Measurements from ENCODE around the gene STOML1. TPM values are rescaled to one million over a fixed set of nuclear protein-coding genes. Genes with fewer than 3 reads are reported as not detected.

The STOML1 gene
- total RNA-seq, 2 experiments from 2014 or later: 4.6 to 5.3 TPM

DNA sequence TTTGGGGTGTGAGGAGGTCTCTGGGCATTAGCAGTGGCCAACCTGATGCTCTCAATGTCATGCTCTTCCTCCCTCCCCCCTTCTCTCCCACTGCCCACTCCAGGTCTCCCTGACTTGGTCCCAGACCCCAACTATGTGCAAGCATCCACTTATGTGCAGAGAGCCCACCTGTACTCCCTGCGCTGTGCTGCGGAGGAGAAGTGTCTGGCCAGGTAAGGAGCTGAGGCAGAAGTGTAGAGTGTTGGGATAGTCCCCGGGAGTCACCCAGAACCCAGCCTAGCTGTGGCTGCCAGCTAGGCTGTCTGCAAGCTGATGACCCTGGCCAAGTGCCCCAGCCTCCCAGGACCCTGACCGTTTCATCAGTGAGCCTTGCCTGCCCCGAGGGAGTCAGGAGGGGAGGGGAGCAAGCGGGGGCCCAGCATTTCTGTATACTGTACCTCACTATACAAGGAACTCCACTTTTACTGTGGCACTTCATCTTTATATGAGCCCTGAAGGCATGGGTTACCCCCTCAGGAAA, 49.3 kb downstream of the STOML1 start:
- no peaks in the 10 kb centered on the region for H3K9me3 Mint-ChIP-seq
- no peaks in the 10 kb centered on the region for H3K36me3 Mint-ChIP-seq (ENCODE audit: low read depth)
- H3K4me1 ChIP-seq (ENCODE audit: insufficient read depth, low read length): peaks cover 25% of the 10 kb centered on the region
- peak overlapping the region; percentile 47 for H3K27ac Mint-ChIP-seq
- no peak for ATAC-seq (ENCODE audit: poor library complexity)
- no peaks in the 10 kb centered on the region for H3K9me3 ChIP-seq (ENCODE audit: control insufficient read depth in 1 of 2, insufficient read depth in 1 of 2, low read length in 2 of 2)
- intact Hi-C loops (cut with DNase I, micrococcal nuclease): no loop called here
- no peak overlapping the region for H3K4me3 Mint-ChIP-seq
- no peaks in the 10 kb centered on the region for H3K27me3 ChIP-seq (ENCODE audit: control insufficient read depth in 1 of 2, insufficient read depth in 2 of 2, low read length in 2 of 2)
- no peaks in the 10 kb centered on the region for H3K27me3 Mint-ChIP-seq
- peak overlapping the region in 1 of 2 donors; percentile 15 for H3K27ac ChIP-seq (ENCODE audit: low read depth in 1 of 2, low read length in 2 of 2)
- DNase-seq: no peak
- CTCF ChIA-PET: no interaction called here
- no peak for TF ChIP-seq CTCF (IDR thresholded peaks at IDR 0.05)
- no peak overlapping the region for H3K4me3 ChIP-seq (ENCODE audit: low read length)
- peaks cover 27% of the 10 kb centered on the region for H3K4me1 Mint-ChIP-seq (ENCODE audit: low read depth)
- H3K36me3 ChIP-seq (ENCODE audit: insufficient read depth, low read length): no peaks in the 10 kb centered on the region
- POLR2A ChIA-PET: no interaction called here

DNA sequence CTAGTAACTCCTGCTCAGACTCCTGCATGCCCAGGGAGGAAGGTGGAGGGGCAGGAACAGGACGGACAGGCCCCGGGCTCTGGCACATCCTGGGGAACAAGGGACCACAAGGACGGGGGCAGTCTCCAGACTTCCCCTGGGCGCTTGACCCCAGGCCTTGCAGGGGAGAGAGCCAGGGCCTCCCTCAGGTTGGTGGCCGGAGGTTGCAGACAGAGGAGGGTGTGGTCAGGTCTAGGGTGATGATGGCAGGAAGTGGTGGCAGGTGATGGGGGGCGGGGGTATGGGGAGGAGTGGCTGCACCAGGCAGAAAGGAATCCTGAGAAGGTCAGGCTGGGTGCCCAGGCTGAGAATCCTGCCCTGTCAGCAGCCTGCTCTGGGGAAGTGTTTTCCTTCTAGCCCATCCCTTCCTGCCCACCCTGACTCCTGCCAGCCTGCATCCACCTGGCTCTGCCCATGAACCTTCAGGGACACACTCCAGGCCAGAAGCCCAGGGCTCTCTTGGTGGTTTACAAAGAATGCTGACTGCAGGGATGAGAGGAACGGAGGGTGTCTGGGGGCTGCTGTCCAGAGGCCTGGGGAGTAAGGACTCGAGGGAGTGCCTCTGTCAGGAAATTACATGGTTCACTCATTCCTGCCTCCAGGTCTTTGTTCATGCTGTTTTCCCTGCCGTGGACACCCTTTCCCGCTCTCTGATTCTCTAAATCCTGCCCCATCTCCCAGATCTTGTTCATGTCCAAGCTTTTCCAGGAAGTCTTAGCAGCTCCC, 50.0 kb downstream of the STOML1 start:
- intact Hi-C loops (cut with DNase I, micrococcal nuclease): no loop called here
- Mint-ChIP-seq H3K4me1 (ENCODE audit: low read depth) (peaks cover 27% of the 10 kb centered on the region), H3K27ac (peak overlapping the region; percentile 47)

DNA sequence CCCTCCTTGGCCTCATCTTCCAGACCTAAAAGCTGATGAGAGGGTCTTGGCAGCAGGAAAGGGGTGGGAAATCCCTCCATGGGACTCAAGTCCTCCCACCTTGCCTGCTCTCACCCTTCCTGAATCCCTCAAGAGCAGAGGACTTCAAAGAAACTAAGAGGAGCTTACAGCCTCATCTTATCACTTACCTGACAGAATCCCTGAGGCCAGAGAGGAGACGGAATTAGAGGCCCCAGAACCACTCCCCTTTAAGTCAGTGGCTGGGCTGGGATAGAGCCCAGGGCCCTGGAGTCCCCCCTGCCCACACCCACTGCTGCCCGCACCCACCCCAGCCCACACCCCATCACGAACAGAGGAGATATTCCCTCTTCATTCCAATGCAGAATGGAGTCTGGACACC, 50.6 kb downstream of the STOML1 start:
- CTCF ChIA-PET: interaction anchor here (1.1 to 1.4 kb wide), 2 partner anchors 10 to 20 kb away, joined by 3 read pairs; no protein-coding TSS in a partner anchor
- Histone ChIP-seq H3K4me1 (ENCODE audit: insufficient read depth, low read length) (peaks cover 27% of the 10 kb centered on the region), H3K27ac (ENCODE audit: low read depth in 1 of 2, low read length in 2 of 2) (no peak overlapping the region), H3K27me3 (ENCODE audit: control insufficient read depth in 1 of 2, insufficient read depth in 2 of 2, low read length in 2 of 2) (no peaks in the 10 kb centered on the region), H3K36me3 (ENCODE audit: insufficient read depth, low read length) (no peaks in the 10 kb centered on the region), H3K4me3 (ENCODE audit: low read length) (no peak overlapping the region), H3K9me3 (ENCODE audit: control insufficient read depth in 1 of 2, insufficient read depth in 1 of 2, low read length in 2 of 2) (no peaks in the 10 kb centered on the region)
- H3K27ac Mint-ChIP-seq: no peak overlapping the region
- H3K36me3 Mint-ChIP-seq (ENCODE audit: low read depth): no peaks in the 10 kb centered on the region
- H3K4me1 Mint-ChIP-seq (ENCODE audit: low read depth): peaks cover 24% of the 10 kb centered on the region
- no peaks in the 10 kb centered on the region for H3K27me3 Mint-ChIP-seq
- intact Hi-C loops (cut with DNase I, micrococcal nuclease): no loop called here
- no peak for DNase-seq
- no peak for TF ChIP-seq CTCF (IDR thresholded peaks at IDR 0.05)
- no peak for ATAC-seq (ENCODE audit: poor library complexity)
- H3K4me3 Mint-ChIP-seq: no peak overlapping the region
- H3K9me3 Mint-ChIP-seq: no peaks in the 10 kb centered on the region
- POLR2A ChIA-PET: interaction anchor here (0.6 to 1.3 kb wide), 2 partner anchors 12 to 102 kb away, joined by 3 to 5 read pairs; no protein-coding TSS in a partner anchor

More for the DNA sequence above, 50.0 kb downstream of the STOML1 start:
- POLR2A ChIA-PET: interaction anchor here (1.3 kb wide), 1 partner anchor 13 kb away, joined by 5 read pairs; no protein-coding TSS in a partner anchor
- no peak for TF ChIP-seq CTCF (IDR thresholded peaks at IDR 0.05)
- CTCF ChIA-PET: interaction anchor here (1.4 kb wide), 1 partner anchor 9 kb away, joined by 3 read pairs; no protein-coding TSS in a partner anchor
- H3K36me3 Mint-ChIP-seq (ENCODE audit: low read depth): no peaks in the 10 kb centered on the region
- DNase-seq (peak in 7 of 14 experiments; percentile 14 to 65 (median 28)), ATAC-seq (ENCODE audit: poor library complexity) (peak; percentile 64)
- Histone ChIP-seq H3K27me3 (ENCODE audit: control insufficient read depth in 1 of 2, insufficient read depth in 2 of 2, low read length in 2 of 2) (no peaks in the 10 kb centered on the region), H3K27ac (ENCODE audit: low read depth in 1 of 2, low read length in 2 of 2) (peak overlapping the region in 1 of 2 donors; percentile 15), H3K36me3 (ENCODE audit: insufficient read depth, low read length) (no peaks in the 10 kb centered on the region), H3K4me1 (ENCODE audit: insufficient read depth, low read length) (peaks cover 25% of the 10 kb centered on the region), H3K4me3 (ENCODE audit: low read length) (no peak overlapping the region), H3K9me3 (ENCODE audit: control insufficient read depth in 1 of 2, insufficient read depth in 1 of 2, low read length in 2 of 2) (no peaks in the 10 kb centered on the region)
- H3K4me3 Mint-ChIP-seq: no peak overlapping the region
- H3K27me3 Mint-ChIP-seq: no peaks in the 10 kb centered on the region
- H3K9me3 Mint-ChIP-seq: no peaks in the 10 kb centered on the region

Measured in CD4-positive, alpha-beta T cell (primary cell).